Measurements from ENCODE around the gene RAF1. TPM values are rescaled to one million over a fixed set of nuclear protein-coding genes. Genes with fewer than 3 reads are reported as not detected.
A peak's percentile ranks its signal among the peaks of the same experiment; 100 is the strongest.

RAF1 gene
- total RNA-seq, 1 donor from 2014 or later: 69.1 TPM

DNA sequence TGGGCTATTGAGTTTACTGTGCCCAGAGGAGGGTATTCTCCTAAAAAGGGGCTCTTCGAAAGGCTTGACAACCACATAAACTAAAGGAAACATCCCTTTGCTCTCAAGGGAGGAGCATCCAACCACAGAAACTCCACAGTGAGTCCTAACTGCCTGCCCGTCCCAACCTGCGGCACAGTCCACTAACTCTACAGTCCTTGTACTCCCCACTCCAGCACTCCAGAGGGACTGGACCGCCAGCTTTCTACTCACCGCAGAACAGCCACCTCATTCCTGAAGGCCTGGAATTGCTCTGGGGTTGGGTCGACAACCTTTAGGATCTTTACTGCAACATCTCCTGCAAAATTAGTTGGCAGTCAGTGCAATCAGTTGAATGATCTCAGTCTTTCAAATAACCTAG, 72.5 kb downstream of the RAF1 start:
- DNase-seq: no peak

- DNase-seq: no peak
Observed at GRCh38 chr3:12590096-12590495, 73.8 kb downstream of the RAF1 start.

GRCh38 chr3:12588039-12589009, 75.6 kb downstream of the RAF1 start:
- DNase-seq: peak; percentile 32

DNA sequence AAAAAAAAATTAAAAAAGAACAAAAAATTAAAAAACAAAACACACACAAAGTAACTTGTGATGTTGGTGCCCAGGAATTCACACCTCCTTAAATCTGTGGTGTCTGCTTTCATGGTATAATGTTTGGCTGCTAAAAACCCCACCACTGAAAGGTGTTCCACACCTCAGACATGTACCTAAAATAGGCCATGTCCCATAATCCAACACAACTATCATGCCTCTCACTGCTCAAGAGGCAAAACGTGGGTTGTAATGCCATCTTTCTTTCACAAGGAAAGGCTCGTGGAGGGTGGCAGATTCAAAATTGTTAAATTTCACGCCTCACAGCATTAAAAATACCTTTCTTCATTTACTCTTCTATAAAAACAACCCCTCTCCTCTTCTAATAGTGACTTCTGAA, 77.5 kb downstream of the RAF1 start:
- no peak for DNase-seq

- no peak for DNase-seq
Observed at GRCh38 chr3:12585970-12586369, 77.9 kb downstream of the RAF1 start.

GRCh38 chr3:12585181-12585580, 78.7 kb downstream of the RAF1 start:
- no peak for DNase-seq

GRCh38 chr3:12584083-12584482, 79.8 kb downstream of the RAF1 start:
- DNase-seq: no peak

GRCh38 chr3:12583280-12583679, 80.6 kb downstream of the RAF1 start:
- DNase-seq: no peak

DNA sequence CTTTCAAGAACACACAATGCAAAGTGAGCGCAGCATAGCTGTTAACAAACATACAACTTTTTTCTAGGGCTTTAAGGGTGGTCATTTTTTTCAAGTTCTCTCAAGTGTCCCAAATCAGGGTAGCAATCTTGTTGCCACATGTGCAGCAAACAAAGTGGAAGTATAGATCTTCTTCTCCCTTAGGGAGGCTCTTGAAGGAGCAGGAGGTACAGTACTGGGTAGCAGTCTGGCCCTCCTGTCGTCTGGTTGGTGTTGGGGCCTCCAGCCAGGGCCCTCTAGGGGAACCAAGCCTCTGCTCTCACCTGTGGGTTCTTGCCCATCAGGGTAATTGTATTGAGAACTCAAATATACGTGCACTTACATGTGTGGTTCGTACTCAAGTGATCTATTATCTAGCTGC, 81.2 kb downstream of the RAF1 start:
- no peak for DNase-seq

DNA sequence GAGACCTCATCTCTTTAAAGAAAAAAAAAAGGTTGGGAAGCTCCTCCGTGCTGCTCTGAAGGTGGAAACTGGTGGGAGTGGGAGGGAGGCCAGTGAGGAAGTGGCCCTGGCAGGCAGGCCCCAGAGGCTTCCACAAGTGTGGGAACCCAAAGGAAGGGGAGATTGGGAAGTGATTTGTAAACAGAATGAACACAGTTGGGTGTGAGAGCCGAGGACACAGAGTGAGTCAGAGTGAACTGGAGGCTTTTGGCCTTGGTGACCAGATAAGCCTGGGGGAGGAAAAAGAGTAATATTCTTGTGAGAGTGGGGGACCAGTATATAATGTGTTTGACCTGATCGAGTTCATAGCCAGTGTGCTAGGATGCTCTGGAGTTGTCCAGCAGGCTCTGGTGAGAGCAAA, 84.0 kb downstream of the RAF1 start:
- DNase-seq: peak; percentile 62

DNA sequence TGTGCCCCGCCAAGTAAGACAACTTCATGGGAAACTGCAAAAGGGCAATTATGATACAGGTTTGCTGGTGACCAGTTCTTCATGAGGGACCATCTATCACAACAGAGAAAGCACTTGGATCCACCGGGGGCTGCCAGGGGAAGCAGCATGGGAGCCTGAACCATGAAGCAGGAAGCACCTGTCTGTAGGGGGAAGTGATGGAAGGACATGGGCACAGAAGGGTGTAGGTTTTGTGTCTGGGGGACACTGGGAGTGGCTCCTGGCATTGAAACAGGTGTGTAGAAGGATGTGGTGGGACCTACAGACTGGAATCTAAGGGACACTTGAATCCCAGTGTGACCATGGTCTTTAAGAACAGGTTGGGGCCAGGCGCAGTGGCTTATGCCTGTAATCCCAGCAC, 84.5 kb downstream of the RAF1 start:
- DNase-seq: peak; percentile 51

- no peak for DNase-seq
Observed at GRCh38 chr3:12578742-12579141, 85.2 kb downstream of the RAF1 start.

DNA sequence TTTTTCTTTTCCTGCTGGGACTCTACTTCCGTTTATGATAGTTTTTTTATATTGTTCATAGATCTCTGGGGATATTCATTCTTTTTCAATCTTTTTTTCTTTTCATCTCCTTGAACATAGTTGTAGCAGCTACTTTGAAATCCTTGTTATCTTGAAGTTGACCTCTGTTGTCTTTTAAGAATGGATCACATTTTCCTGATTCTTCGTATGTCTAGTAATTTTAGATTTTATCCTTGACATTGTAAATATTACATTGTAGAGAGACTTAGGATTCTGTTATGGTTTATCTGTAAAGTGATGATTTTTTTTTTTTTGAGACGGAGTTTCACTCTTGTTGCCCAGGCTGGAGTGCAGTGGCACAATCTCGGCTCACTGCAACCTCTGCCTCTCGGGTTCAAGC, 86.5 kb downstream of the RAF1 start:
- no peak for DNase-seq

- DNase-seq: peak; percentile 48
Observed at GRCh38 chr3:12574661-12575060, 89.3 kb downstream of the RAF1 start.

DNA sequence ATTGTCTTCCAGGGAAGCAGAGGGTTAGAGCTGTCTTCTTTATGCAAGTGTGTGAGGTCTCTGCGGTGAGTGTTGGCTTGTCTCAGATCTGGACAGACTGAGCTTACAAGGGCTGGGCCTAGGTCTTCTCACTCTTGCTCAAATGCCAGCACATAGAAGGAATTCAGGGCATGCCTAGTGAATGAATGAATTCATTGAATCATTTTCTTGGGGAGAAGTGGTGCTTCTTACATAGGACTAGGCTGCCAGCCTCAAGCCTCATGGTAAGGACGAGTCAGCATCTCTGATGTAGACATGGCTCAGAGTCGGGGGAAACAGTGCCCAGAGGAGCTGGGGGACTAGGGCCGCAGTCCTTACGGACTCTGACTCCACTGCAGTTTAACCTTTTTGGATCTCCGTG, 89.8 kb downstream of the RAF1 start:
- no peak for DNase-seq

- DNase-seq: no peak
Observed at GRCh38 chr3:12571986-12572385, 91.9 kb downstream of the RAF1 start.

DNA sequence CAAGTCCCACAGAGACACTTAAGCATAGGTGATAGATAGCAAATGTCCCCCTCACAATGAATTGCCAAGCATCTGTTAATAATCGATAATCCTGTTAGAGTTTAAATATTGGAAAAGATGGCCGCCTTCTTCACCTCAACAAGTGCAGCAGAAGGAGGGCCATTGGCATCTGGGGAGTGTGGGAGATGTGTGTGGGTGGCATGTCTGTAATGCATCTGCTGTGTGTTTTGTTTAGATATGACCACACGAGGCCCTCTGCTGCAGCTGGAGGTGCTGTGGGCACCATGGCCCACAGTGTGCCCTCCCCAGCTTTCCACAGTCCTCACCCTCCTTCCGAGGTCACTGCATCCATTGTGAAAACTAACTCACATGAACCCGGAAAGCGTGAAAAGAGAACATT, 94.1 kb downstream of the RAF1 start:
- no peak for DNase-seq

- no peak for DNase-seq
Observed at GRCh38 chr3:12568747-12569146, 95.2 kb downstream of the RAF1 start.

- DNase-seq: peak; percentile 25
Observed at GRCh38 chr3:12566976-12567375, 96.9 kb downstream of the RAF1 start.

DNA sequence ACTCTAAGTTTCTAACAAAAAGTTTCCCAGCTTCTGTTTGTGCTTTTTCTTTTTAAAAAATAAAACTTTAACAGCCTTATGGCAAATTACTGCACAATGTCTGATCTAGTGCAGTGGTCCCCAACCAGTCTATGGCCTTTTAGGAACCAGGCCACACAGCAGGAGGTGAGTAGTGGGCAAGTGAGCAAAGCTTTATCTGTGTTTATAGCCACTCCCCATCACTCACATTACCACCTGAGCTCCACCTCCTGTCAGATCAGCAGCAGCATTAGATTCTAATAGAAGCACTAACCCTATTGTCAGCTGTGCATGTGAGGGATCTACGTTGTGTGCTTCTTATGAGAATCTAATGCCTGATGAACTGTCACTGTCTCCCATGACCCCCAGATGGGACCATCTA, 101.5 kb downstream of the RAF1 start:
- DNase-seq: no peak

DNA sequence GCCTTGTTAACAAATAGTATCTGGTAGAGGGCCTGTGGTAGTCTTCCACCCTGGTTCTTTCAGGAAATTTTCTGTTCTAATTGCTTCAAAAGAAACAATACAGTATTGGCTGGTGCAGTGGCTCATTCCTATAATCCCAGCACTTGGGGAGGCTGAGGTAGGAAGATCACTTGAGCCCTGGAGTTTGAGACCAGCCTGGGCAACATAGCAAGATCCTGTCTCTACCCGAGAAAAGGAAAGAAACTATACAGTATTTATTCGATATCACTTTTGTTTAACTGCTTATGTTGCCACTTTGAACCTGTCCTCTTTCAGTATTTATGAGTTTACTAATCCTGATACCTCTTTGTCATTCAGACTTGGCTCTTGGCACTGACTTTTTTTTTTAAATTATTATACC, 102.5 kb downstream of the RAF1 start:
- no peak for DNase-seq

GRCh38 chr3:12560505-12561190, 103.3 kb downstream of the RAF1 start:
- DNase-seq: no peak

GRCh38 chr3:12559520-12559919, 104.4 kb downstream of the RAF1 start:
- DNase-seq: no peak

DNA sequence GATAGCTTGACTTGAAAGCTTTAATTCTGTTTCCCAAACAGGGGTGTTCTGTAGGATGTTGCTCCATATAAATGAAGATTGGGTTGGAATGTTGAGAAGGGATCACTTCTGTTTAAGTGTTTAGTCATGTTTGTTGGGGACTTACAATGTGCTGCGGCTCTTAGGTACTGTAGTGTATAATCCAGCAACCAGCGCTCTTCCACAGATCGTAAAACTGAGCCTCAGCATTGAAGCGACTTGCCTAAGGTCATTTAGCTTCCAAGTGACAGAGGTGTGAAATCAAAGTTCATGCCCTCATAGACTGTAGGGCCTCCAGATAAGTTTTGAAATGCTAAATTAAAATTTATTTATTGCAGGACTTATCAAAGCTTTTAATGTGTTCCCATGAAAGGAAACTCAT, 105.2 kb downstream of the RAF1 start:
- DNase-seq: no peak

Data from dermis blood vessel endothelial cell (primary cell).